H1 (cell line): ENCODE measurements around the gene SMYD5. TPM values are rescaled to one million over a fixed set of nuclear protein-coding genes. Genes with fewer than 3 reads are reported as not detected.

Experiments used
- CTCF ChIA-PET: fragments of 300-600 bp; sonication (Branson Sonifier 250); formaldehyde crosslinking; loops from one replicate; lab custom pipeline; 2021; ENCODE audit not compliant: partially characterized antibody; lab: Charles Lee
- POLR2A ChIA-PET: fragments of 300-600 bp; sonication (Branson Sonifier 250); formaldehyde crosslinking; loops from one replicate; lab custom pipeline; 2021; ENCODE audit warnings: inconsistent platforms; ENCODE audit not compliant: partially characterized antibody; lab: Charles Lee
- DNase-seq, 2 experiments: peaks; one replicate each; pipeline versions ENCODE4 v3.0.0 to v3.0.0-alpha.2; 2010 to 2022; ENCODE audit warnings: low spot score in 2 of 2, low read depth in 1 of 2, mixed read lengths in 1 of 2
- FAIRE-seq: peaks from 2 replicates; lab custom pipeline; 2011; peaks lifted over from hg19 to GRCh38; lab: Jason Lieb, UNC
- H2AFZ ChIP-seq: 2 replicates; pipeline ENCODE4 v1.8.1; 2012; ENCODE audit warnings: low read length, inconsistent platforms
- H2AK5ac ChIP-seq: 2 replicates; pipeline ENCODE4 v1.6.1; 2013; ENCODE audit warnings: low read depth, low read length
- H2BK120ac ChIP-seq: replicated peaks from 2 replicates; pipeline ENCODE3; 2013; ENCODE audit warnings: low read depth, low read length, inconsistent platforms
- H2BK12ac ChIP-seq: 2 replicates; pipeline ENCODE4 v1.6.1; 2013; ENCODE audit warnings: low read depth, low read length
- H2BK15ac ChIP-seq: 2 replicates; pipeline ENCODE4 v1.6.1; 2013; ENCODE audit warnings: low read length
- H2BK20ac ChIP-seq: 2 replicates; pipeline ENCODE4 v1.6.1; 2013; ENCODE audit warnings: low read length
- H2BK5ac ChIP-seq: 2 replicates; pipeline ENCODE4 v1.6.1; 2013; ENCODE audit warnings: low read depth, low read length
- H3K14ac ChIP-seq: 2 replicates; pipeline ENCODE4 v1.6.1; 2013; ENCODE audit warnings: inconsistent platforms; ENCODE audit not compliant: insufficient read length
- H3K18ac ChIP-seq: 2 replicates; pipeline ENCODE4 v1.6.1; 2013; ENCODE audit warnings: low read length; ENCODE audit errors: extremely low read depth
- H3K23ac ChIP-seq: 2 replicates; pipeline ENCODE4 v1.6.1; 2013; ENCODE audit warnings: inconsistent platforms; ENCODE audit not compliant: insufficient read length
- H3K23me2 ChIP-seq: 2 replicates; pipeline ENCODE4 v1.6.1; 2013; ENCODE audit warnings: low read depth, low read length
- H3K27ac ChIP-seq: 2 replicates; pipeline ENCODE4 v1.6.1; 2011; ENCODE audit warnings: low read depth, low read length, inconsistent platforms
- H3K27me3 ChIP-seq, 4 experiments: replicated peaks in 1 of 4; 1 replicate in 1 of 4; 2 replicates in 3 of 4; pipeline versions ENCODE4 v1.6.1 to v1.8.1; 2011 to 2013; ENCODE audit warnings: low read length in 3 of 4, mild to moderate bottlenecking in 3 of 4, inconsistent platforms in 2 of 4, mixed read lengths in 2 of 4, moderate library complexity in 1 of 4; ENCODE audit not compliant: control insufficient read depth in 3 of 4, insufficient read depth in 3 of 4; ENCODE audit errors: extremely low read depth in 1 of 4
- H3K36me3 ChIP-seq, 4 experiments: 2 replicates each; pipeline versions ENCODE4 v1.6.1 to v1.8.1; 2011 to 2013; ENCODE audit warnings: mild to moderate bottlenecking in 4 of 4, low read length in 3 of 4, moderate library complexity in 2 of 4, control low read depth in 1 of 4, inconsistent platforms in 1 of 4; ENCODE audit not compliant: insufficient read depth in 4 of 4, control insufficient read depth in 2 of 4
- H3K4ac ChIP-seq: replicated peaks from 2 replicates; pipeline ENCODE3; 2013; ENCODE audit warnings: low read length, low read depth, mixed read lengths, inconsistent platforms; ENCODE audit not compliant: insufficient read length
- H3K4me1 ChIP-seq, 4 experiments: replicated peaks in 1 of 4; 1 replicate in 1 of 4; 2 replicates in 3 of 4; pipeline versions ENCODE4 v1.6.1 to v1.8.1; 2011 to 2013; ENCODE audit warnings: low read length in 3 of 4, inconsistent platforms in 2 of 4, mixed read lengths in 1 of 4; ENCODE audit not compliant: insufficient read depth in 4 of 4, control insufficient read depth in 3 of 4
- H3K4me2 ChIP-seq, 2 experiments: 2 replicates each; pipeline versions ENCODE4 v1.6.1 to v1.8.1; 2011 to 2013; ENCODE audit warnings: low read depth in 2 of 2, low read length in 2 of 2, control low read depth in 1 of 2, inconsistent platforms in 1 of 2, mild to moderate bottlenecking in 1 of 2; ENCODE audit not compliant: insufficient read depth in 1 of 2
- H3K4me3 ChIP-seq, 4 experiments: fragments of 200-600, 300-600 bp in 1 of 4; sonication (generic), shearing (Covaris generic), sonication (Bioruptor Twin) in 1 of 4; 2 replicates each; pipeline versions ENCODE4 v1.5.1 to v1.8.1; 2011 to 2016; ENCODE audit warnings: low read length in 4 of 4, low read depth in 3 of 4, control low read depth in 2 of 4, inconsistent platforms in 2 of 4, mild to moderate bottlenecking in 2 of 4, mixed read lengths in 1 of 4, moderate library complexity in 1 of 4; ENCODE audit not compliant: insufficient read depth in 2 of 4; ENCODE audit errors: extremely low read depth in 1 of 4
- H3K56ac ChIP-seq: replicated peaks from 2 replicates; pipeline ENCODE3; 2013; ENCODE audit warnings: low read depth, mild to moderate bottlenecking, mixed read lengths, low read length, inconsistent platforms; ENCODE audit not compliant: insufficient read length
- H3K79me1 ChIP-seq: 2 replicates; pipeline ENCODE4 v1.6.1; 2013; ENCODE audit warnings: low read depth, low read length, control low read depth
- H3K79me2 ChIP-seq, 2 experiments: 2 replicates each; pipeline versions ENCODE4 v1.6.1 to v1.8.1; 2012 to 2013; ENCODE audit warnings: low read length in 2 of 2, mild to moderate bottlenecking in 2 of 2, inconsistent platforms in 1 of 2; ENCODE audit not compliant: insufficient read depth in 2 of 2, control insufficient read depth in 1 of 2
- H3K9ac ChIP-seq, 4 experiments: replicated peaks in 1 of 4; 1 replicate in 1 of 4; 2 replicates in 3 of 4; pipeline versions ENCODE4 v1.6.1 to v1.8.1; 2011 to 2013; ENCODE audit warnings: low read depth in 3 of 4, low read length in 3 of 4, control low read depth in 2 of 4, mild to moderate bottlenecking in 2 of 4, moderate library complexity in 2 of 4, inconsistent platforms in 1 of 4; ENCODE audit errors: extremely low read depth in 1 of 4
- H3K9me3 ChIP-seq, 2 experiments: 2 replicates each; pipeline versions ENCODE4 v1.6.1 to v1.8.1; 2012 to 2013; ENCODE audit warnings: mild to moderate bottlenecking in 2 of 2, moderate library complexity in 2 of 2, control low read depth in 1 of 2, inconsistent platforms in 1 of 2, low read depth in 1 of 2, low read length in 1 of 2, mixed read lengths in 1 of 2; ENCODE audit not compliant: insufficient read depth in 2 of 2
- H4K20me1 ChIP-seq, 2 experiments: replicated peaks in 1 of 2; 2 replicates each; pipeline versions ENCODE3 to v1.8.1; 2011 to 2013; ENCODE audit warnings: inconsistent platforms in 2 of 2, low read length in 2 of 2, mild to moderate bottlenecking in 1 of 2; ENCODE audit not compliant: insufficient read depth in 2 of 2, control insufficient read depth in 1 of 2
- H4K5ac ChIP-seq: 2 replicates; pipeline ENCODE4 v1.6.1; 2013; ENCODE audit warnings: low read length, low read depth, mixed read lengths, inconsistent platforms; ENCODE audit not compliant: insufficient read length
- H4K8ac ChIP-seq: 2 replicates; pipeline ENCODE4 v1.8.0; 2013; ENCODE audit warnings: mild to moderate bottlenecking, moderate library complexity, low read length, inconsistent platforms; ENCODE audit not compliant: insufficient read depth; ENCODE audit errors: extremely low read depth
- H4K91ac ChIP-seq: replicated peaks from 2 replicates; pipeline ENCODE3; 2013; ENCODE audit warnings: low read length, mixed read lengths, inconsistent platforms; ENCODE audit not compliant: insufficient read length
- BRCA1 ChIP-seq: IDR thresholded peaks from 2 replicates; pipeline ENCODE4 v1.6.1; 2012; ENCODE audit warnings: low read depth, low read length, improper control_type of control experiment
- RFX5 ChIP-seq: IDR thresholded peaks from 2 replicates; pipeline ENCODE4 v1.6.1; 2011; ENCODE audit warnings: low read depth, low read length, improper control_type of control experiment, borderline replicate concordance
- WGBS, 2 experiments: shearing (Covaris generic) in 1 of 2; methylation state at CpG; one replicate each; pipeline versions ENCODE4 v1.1.6 to v1.1.7; 2013 to 2015; ENCODE audit warnings: low lambda C conversion rate in 2 of 2, mixed read lengths in 2 of 2, inconsistent platforms in 1 of 2, low coverage in 1 of 2, missing lambda C conversion rate in 1 of 2; ENCODE audit not compliant: insufficient replicate concordance in 2 of 2, insufficient coverage in 1 of 2, insufficient read length in 1 of 2; ENCODE audit errors: extremely low coverage in 1 of 2, missing lambda C conversion rate in 1 of 2; 5-methylcytosine and 5-hydroxymethylcytosine counted together
- polyA plus RNA-seq, 7 experiments: library from polyadenylated mRNA; depleted of rRNA in 3 of 7; stranded (reverse) in 5 of 7; unstranded in 2 of 7; fragments of >200 nt in 5 of 7; fragments of 200-250 nt in 2 of 7; gene quantifications; 1 replicate in 5 of 7; 2 replicates in 1 of 7; 4 replicates in 1 of 7; pipeline versions ENCODE4 v1.2.1 to v1.2.3, GENCODE V29; 2011 to 2013; ENCODE audit warnings: missing spikeins in 2 of 7, mixed read lengths in 2 of 7
- total RNA-seq: library from RNA; stranded (reverse); fragmentation: NEBNext Ultra II Directional; extraction: Animal tissue kit (Norgen Biotek cat#: 25700); gene quantifications from 2 replicates; pipeline ENCODE4 v1.2.1, GENCODE V29; 2021

The SMYD5 gene
- total and polyA plus RNA-seq, 2 of the 8 experiments (the other 6 are each of a cell fraction or from before 2014, with no cell fraction given): 35.2 to 56.7 TPM

DNA sequence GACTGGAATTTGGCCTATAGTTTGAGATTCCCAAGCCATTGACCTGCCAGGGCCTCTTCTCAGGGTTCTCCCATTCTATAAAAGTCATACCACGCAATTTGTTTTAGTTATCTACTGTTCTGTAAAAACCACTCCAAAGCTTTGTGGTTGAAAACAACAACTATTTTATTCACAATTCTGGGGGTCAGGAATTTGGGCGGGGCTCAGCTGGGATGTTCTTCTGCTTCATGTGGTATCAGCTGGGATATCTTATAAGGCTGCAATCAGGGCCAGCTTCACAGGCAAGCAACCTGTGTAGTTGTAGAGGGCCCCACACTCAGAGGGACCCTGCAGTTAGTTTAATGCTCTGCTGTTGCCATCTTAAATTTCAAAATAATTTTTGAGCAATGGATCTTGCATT, 28.1 kb upstream of the SMYD5 start:
- H3K79me1 ChIP-seq: no peaks in the 10 kb centered on the region
- H3K9ac ChIP-seq: no peak overlapping the region
- FAIRE-seq (no peak), DNase-seq (no peak)
- no peak overlapping the region for H3K4me2 ChIP-seq
- ChIA-PET CTCF (interaction anchor here (0.9 to 1.3 kb wide), 6 partner anchors 9 to 194 kb away, joined by 3 to 7 read pairs (median 4); no protein-coding TSS in a partner anchor), POLR2A (no interaction called here)
- H2BK5ac ChIP-seq: no peak overlapping the region
- no peak overlapping the region for H3K18ac ChIP-seq
- H4K20me1 ChIP-seq: peaks cover 0 to 3% of the 10 kb centered on the region in 2 experiments
- H2BK12ac ChIP-seq: no peak overlapping the region
- no peak overlapping the region for H4K8ac ChIP-seq
- no peak overlapping the region for H3K4ac ChIP-seq
- H3K23me2 ChIP-seq: no peaks in the 10 kb centered on the region
- no peak overlapping the region for H3K23ac ChIP-seq
- no peaks in the 10 kb centered on the region for H3K4me1 ChIP-seq
- no peak overlapping the region for H3K4me3 ChIP-seq
- H2AFZ ChIP-seq: no peak overlapping the region
- no peak overlapping the region for H4K91ac ChIP-seq
- no peak overlapping the region for H3K56ac ChIP-seq
- H3K36me3 ChIP-seq: no peaks in the 10 kb centered on the region
- H4K5ac ChIP-seq: no peak overlapping the region
- no peak overlapping the region for H2BK15ac ChIP-seq
- no peak overlapping the region for H2AK5ac ChIP-seq
- 83% methylated on average over 2 of the region's 2 CpGs; no CpG with 5 or more reads in 1 of the 2 experiments for WGBS, 2 experiments
- no peak overlapping the region for H3K27ac ChIP-seq
- H2BK20ac ChIP-seq: no peak overlapping the region
- no peak overlapping the region for H2BK120ac ChIP-seq
- H3K9me3 ChIP-seq: peaks cover 0 to 2% of the 10 kb centered on the region in 2 experiments; a peak in 1 of 4 replicates
- no peak overlapping the region for H3K14ac ChIP-seq
- no peaks in the 10 kb centered on the region for H3K79me2 ChIP-seq
- TF ChIP-seq BRCA1 (no peak), RFX5 (no peak)
- peaks cover 0 to 5% (median 0%) of the 10 kb centered on the region in 4 experiments; a peak in 1 of 7 replicates for H3K27me3 ChIP-seq
